Glutamatergic neuron (in vitro differentiated cells): ENCODE data around the gene GABRG3. TPM values are rescaled to one million over a fixed set of nuclear protein-coding genes. Genes with fewer than 3 reads are reported as not detected.

Source experiments
- DNase-seq: peaks from one replicate; pipeline ENCODE4 v3.0.0; 2022
- H3K27ac Mint-ChIP-seq: one replicate; pipeline ENCODE4 v1.8.0; 2020; ENCODE audit warnings: mild to moderate bottlenecking, mixed read lengths, inconsistent platforms; ENCODE audit not compliant: unreplicated experiment
- H3K27me3 Mint-ChIP-seq: one replicate; pipeline ENCODE4 v1.8.0; 2020; ENCODE audit warnings: mild to moderate bottlenecking, moderate library complexity, mixed read lengths, inconsistent platforms; ENCODE audit not compliant: unreplicated experiment
- H3K36me3 Mint-ChIP-seq: one replicate; pipeline ENCODE4 v1.8.0; 2020; ENCODE audit warnings: mild to moderate bottlenecking, mixed read lengths, inconsistent platforms; ENCODE audit not compliant: unreplicated experiment
- H3K4me1 Mint-ChIP-seq: one replicate; pipeline ENCODE4 v1.8.0; 2020; ENCODE audit warnings: mild to moderate bottlenecking, low read depth, mixed read lengths, inconsistent platforms; ENCODE audit not compliant: unreplicated experiment
- H3K4me3 Mint-ChIP-seq: one replicate; pipeline ENCODE4 v1.8.0; 2020; ENCODE audit warnings: mild to moderate bottlenecking, mixed read lengths, inconsistent platforms; ENCODE audit not compliant: unreplicated experiment
- H3K9me3 Mint-ChIP-seq: one replicate; pipeline ENCODE4 v1.8.0; 2020; ENCODE audit warnings: mild to moderate bottlenecking, moderate library complexity, mixed read lengths, inconsistent platforms; ENCODE audit not compliant: unreplicated experiment
- total RNA-seq: library from RNA; stranded (reverse); fragmentation: NEBNext Ultra II Directional; extraction: Animal tissue kit (Norgen Biotek cat#: 25700); gene quantifications from one replicate; pipeline ENCODE4 v1.2.1, GENCODE V29; 2021; ENCODE audit not compliant: unreplicated experiment
- TF ChIP-seq, protein P1 (sequence below): fragments of 200-600 bp; sonication (generic); IDR thresholded peaks from one replicate; pipeline ENCODE4 v1.5.0; 2021; ENCODE audit not compliant: partially characterized antibody, unreplicated experiment

Gene GABRG3
- total RNA-seq, 1 donor from 2014 or later, result 1.3 TPM

DNA sequence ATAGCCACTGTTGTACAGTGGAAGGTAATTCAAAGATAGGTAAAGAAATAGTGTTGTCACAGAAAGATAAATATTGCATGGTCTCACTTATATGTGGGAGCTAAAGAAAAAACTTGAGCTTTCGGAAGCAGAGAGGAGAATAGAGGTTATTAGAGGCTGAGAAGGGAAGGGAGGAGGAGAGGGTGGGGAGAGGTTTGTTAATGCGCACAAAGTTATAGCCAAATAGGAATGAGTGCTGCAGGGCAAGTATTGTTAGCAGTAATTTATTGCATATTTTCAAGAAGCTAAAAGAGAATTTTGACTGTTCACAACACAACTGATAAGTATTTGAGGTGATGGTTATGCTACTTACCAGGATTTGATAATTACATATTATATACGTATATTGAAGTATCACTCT is 154.2 kb downstream of the GABRG3 start:
- Mint-ChIP-seq H3K27me3 (peaks cover 3% of the 10 kb centered on the region), H3K4me3 (no peak overlapping the region), H3K4me1 (no peaks in the 10 kb centered on the region), H3K9me3 (peaks cover 1% of the 10 kb centered on the region), H3K27ac (no peak overlapping the region), H3K36me3 (no peaks in the 10 kb centered on the region)
- TF ChIP-seq, protein P1, sequence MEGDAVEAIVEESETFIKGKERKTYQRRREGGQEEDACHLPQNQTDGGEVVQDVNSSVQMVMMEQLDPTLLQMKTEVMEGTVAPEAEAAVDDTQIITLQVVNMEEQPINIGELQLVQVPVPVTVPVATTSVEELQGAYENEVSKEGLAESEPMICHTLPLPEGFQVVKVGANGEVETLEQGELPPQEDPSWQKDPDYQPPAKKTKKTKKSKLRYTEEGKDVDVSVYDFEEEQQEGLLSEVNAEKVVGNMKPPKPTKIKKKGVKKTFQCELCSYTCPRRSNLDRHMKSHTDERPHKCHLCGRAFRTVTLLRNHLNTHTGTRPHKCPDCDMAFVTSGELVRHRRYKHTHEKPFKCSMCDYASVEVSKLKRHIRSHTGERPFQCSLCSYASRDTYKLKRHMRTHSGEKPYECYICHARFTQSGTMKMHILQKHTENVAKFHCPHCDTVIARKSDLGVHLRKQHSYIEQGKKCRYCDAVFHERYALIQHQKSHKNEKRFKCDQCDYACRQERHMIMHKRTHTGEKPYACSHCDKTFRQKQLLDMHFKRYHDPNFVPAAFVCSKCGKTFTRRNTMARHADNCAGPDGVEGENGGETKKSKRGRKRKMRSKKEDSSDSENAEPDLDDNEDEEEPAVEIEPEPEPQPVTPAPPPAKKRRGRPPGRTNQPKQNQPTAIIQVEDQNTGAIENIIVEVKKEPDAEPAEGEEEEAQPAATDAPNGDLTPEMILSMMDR, result no peak
- no peak for DNase-seq

DNA sequence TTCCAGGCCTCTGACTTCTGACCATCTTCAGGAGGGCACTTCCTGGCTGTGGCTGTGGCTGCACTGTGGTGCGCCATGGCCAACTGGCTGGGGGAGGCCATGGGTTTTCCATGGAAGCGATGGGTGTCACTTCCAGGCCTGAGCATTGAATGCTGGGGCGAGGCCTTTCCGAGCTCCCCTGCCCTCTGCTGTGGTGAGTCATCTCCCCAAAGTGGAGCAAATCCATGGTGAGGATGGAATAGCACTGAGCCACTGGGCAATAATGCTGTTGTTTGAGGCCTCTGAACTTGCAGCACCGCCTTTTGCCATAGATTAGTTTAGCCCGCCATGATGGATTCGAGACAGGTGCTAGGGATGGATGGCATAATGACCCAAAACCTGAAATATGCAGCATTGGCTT is 155.5 kb downstream of the GABRG3 start:
- no peak for DNase-seq
- Mint-ChIP-seq H3K27ac (no peak overlapping the region), H3K4me3 (no peak overlapping the region), H3K4me1 (no peaks in the 10 kb centered on the region), H3K9me3 (peaks cover 1% of the 10 kb centered on the region), H3K36me3 (no peaks in the 10 kb centered on the region), H3K27me3 (peaks cover 3% of the 10 kb centered on the region)
- TF ChIP-seq, protein P1, result no peak

DNA sequence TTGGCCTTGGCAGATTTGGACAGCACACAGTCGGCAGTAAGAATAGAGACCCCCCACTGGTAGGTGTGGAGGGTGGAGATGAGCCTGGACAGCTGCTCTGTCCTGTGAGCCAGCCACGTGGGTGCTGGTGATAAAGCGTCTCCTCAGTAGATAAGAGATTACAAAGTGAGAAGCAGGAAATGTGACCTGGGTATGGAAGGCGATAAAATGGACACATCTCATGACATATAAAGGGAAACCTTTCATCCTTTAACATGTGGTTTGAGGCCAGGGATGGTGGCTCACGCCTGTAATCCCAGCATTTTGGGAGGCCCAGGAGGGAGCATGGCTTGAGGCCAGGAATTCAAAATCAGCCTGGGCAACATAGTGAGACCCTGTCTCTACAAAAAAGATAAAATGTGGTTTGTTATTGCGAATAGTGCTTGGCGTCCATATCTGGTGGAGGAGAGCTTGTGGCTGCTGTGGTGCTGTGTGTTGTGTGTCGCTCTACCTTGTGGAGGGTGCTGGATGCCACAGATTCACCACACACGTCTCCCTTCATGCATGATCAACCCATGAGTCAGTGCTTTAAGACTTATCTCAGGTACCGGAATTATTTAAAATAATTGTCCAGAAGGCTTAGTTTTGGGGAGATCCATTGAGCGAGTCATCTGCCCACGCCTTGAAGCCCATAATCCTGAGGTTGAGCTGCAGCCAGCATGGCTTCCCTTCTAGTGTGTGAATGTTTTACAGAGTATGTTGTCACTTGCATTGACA is 157.0 kb downstream of the GABRG3 start:
- Mint-ChIP-seq H3K4me3 (no peak overlapping the region), H3K36me3 (no peaks in the 10 kb centered on the region), H3K4me1 (no peaks in the 10 kb centered on the region), H3K27me3 (peaks cover 1% of the 10 kb centered on the region), H3K9me3 (peaks cover 1% of the 10 kb centered on the region), H3K27ac (no peak overlapping the region)
- TF ChIP-seq, protein P1, result no peak
- no peak for DNase-seq

DNA sequence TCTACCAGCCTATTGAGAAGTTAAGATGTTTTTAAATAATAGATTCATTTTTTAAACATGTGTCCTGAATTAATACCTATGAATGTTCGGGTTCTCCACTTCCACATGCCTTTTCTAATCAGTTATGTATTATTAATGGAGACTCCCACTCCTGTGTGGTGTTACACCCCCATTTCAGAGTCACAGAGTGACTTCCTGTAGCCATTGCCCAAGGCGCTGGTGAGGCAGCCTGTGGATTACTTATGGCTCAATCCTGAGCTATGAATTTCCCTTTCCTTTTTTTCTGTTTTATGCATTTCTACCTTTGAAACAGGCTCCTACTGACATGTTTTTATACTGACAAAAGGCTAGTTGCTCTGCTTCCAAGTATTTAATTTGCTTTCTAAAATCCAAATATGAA is 162.3 kb downstream of the GABRG3 start:
- no peaks in the 10 kb centered on the region for H3K9me3 Mint-ChIP-seq
- TF ChIP-seq, protein P1, result no peak
- H3K27ac Mint-ChIP-seq, result no peak overlapping the region
- DNase-seq, result no peak
- no peaks in the 10 kb centered on the region for H3K36me3 Mint-ChIP-seq
- no peaks in the 10 kb centered on the region for H3K4me1 Mint-ChIP-seq
- no peak overlapping the region for H3K4me3 Mint-ChIP-seq
- no peaks in the 10 kb centered on the region for H3K27me3 Mint-ChIP-seq

DNA sequence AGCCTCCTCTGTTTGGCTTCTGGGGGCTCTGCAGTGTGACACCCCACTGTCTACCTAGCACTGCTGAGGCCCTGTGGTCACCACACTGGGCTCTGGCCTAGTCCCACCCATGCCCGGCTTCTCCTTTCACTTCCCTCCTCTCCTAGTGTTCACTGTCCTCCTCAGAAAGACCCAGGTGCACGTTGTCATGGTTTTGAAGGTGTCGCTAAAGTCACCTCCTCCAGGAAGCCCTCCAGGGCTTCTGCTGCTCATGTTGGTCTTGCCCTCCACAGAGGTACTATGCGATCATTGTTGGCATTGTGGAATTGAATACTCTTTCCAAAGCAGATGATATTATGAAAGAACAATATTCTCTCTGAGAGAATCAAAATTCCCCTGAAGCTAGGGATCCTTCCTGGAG is 163.5 kb downstream of the GABRG3 start:
- H3K4me3 Mint-ChIP-seq, result no peak overlapping the region
- H3K36me3 Mint-ChIP-seq, result no peaks in the 10 kb centered on the region
- DNase-seq, result no peak
- no peaks in the 10 kb centered on the region for H3K9me3 Mint-ChIP-seq
- no peak overlapping the region for H3K27ac Mint-ChIP-seq
- no peaks in the 10 kb centered on the region for H3K4me1 Mint-ChIP-seq
- H3K27me3 Mint-ChIP-seq, result no peaks in the 10 kb centered on the region
- TF ChIP-seq, protein P1, result no peak
